Astrocyte (in vitro differentiated cells and primary cell): ENCODE data around the gene IVL.

ENCODE experiments used
- CTCF ChIP-seq: IDR thresholded peaks from 2 replicates; pipeline ENCODE4 v1.5.1; 2011; ENCODE audit warnings: low read depth, mild to moderate bottlenecking, inconsistent platforms, low read length, moderate library complexity; ENCODE audit not compliant: insufficient read depth
- EZH2 ChIP-seq: IDR thresholded peaks from 2 replicates; pipeline ENCODE4 v1.6.1; 2012; ENCODE audit warnings: mild to moderate bottlenecking, low read length, inconsistent platforms; ENCODE audit not compliant: insufficient read depth

- TF ChIP-seq CTCF: no peak
- TF ChIP-seq EZH2: no peak
Observed at GRCh38 chr1:152901631-152902030, 6.7 kb upstream of the IVL start.
